NOMO-1 treated with DMSO at 0.1 percent for 48 hours (cell line): Measurements from ENCODE around the gene STAG1.
"Not testable (repeated sequence)": the region's sequence is repeated elsewhere in the genome, so short reads cannot be mapped to it uniquely, and the experiment has no call there.

Experiments
- DNase-seq: peaks from one replicate; lab custom pipeline; 2025; ENCODE audit not compliant: unreplicated experiment; lab: John Stamatoyannopoulos, UW

STAG1 gene

DNA sequence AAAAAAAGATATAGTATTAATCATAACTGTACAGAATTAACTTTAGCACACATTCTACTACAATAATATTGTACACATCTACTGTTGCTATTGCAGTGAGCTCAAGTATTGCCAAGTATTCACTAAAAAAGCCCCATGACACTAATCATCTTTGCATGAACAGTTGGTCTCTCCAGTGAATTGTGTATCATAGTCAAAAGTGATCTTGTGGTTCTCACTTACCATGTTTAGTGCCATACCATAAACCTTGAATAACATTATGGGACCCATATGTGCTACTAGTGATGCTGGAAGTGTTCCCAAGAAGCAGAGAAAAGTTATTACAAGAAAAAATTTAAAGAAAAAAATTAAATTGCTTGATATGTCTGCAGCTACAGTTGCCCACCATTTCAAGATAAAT lies 324.9 kb downstream of the STAG1 start:
- no peak for DNase-seq

- DNase-seq = peak; percentile 6
Measured at GRCh38 chr3:136414476-136414875, 337.7 kb downstream of the STAG1 start.

DNA sequence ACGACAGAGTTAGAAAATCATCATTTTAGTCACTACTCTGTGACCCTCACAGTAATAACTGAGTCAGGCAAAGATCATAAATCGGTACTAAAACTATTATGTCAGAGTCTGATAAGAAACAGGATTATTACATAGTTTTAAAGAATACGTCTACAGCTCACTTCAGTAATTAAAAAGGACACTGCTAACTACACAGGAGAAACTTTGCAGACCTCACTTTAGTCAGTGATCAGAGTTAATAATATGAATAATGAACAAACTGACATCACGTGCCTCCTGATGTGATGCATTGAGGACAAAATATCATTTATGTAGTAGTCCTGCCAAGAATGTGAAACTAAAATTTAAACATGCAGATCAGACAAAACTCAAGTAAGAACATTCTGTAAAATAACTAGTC lies 339.9 kb downstream of the STAG1 start:
- DNase-seq = no peak

DNA sequence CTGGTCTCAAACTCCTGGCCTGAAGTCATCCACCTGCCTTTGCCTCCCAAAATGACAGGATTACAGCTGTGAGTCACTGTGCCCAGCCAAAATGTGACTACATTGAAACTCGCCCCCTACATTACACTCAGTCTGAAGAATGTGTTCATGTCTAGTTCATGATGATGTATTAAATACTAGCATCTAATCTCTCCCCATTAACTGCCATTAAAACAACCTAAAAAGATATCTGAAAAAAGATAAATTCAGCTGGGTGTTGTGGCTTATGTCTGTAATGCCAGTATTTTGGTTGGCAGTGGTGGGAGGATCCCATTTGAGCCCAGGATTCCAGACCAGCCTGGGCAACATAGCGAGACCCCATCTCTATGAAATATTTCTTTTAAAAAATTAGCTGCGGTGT lies 342.6 kb downstream of the STAG1 start:
- no peak for DNase-seq

- DNase-seq = no peak
Measured at GRCh38 chr3:136404056-136404455, 348.1 kb downstream of the STAG1 start.

DNA sequence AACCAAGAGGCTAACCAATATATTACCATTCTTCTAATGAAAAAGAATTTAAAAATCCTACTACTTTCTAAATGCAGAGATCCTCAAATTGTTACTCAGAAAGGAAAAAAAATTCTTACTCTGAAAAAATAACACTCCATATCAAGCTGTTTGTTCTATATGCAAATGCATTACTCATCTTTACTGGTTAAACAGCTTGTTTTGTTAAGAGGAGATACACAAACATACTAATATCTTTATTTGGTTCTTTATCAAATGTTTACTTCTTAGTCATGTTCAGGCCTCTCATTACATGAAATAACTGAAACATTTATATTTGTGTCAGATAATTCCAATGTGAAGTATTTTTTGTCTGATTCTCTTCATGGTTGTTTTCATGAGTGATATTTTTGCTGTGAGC lies 355.3 kb downstream of the STAG1 start:
- DNase-seq = no peak

- DNase-seq = no peak
Measured at GRCh38 chr3:136390574-136390973, 361.6 kb downstream of the STAG1 start.

DNA sequence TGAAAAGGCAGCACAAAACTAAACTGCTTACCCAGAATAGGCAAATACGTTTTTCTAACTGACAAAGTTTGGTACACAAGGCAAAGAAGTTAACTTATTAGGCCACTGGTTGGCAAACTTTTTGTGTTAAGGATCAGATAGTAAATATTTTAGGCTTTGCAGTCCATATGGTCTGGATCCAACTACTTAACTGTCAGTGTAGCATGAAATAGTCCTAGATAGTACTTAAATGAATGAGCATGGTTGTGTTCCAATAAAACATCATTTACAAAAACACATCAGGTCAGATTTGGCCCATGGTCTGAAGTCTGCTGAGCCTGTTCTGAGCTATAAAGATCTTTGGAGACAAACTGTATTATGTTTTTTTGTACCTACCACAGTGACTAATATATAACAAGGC lies 365.1 kb downstream of the STAG1 start:
- no peak for DNase-seq

GRCh38 chr3:136385457-136385856 lies 366.7 kb downstream of the STAG1 start:
- no peak for DNase-seq

DNA sequence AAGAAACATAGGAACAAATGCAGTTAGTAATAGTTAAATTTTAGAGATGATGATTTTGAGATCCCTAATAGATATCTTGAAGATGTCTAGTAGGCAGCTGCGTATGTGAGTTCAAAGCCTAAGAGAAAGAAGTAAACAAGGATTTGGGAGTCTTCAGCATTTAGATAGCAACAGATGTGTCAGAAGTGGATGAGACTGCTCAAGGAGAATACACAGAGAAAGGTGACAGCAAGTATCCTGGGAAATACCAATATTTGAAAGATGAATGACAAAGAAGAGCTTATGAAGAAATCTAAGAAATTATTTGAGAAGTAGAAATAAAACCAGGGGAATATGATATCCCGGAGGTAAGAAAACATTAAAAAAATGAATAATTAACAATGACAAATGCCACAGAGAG lies 371.1 kb downstream of the STAG1 start:
- DNase-seq = no peak

DNA sequence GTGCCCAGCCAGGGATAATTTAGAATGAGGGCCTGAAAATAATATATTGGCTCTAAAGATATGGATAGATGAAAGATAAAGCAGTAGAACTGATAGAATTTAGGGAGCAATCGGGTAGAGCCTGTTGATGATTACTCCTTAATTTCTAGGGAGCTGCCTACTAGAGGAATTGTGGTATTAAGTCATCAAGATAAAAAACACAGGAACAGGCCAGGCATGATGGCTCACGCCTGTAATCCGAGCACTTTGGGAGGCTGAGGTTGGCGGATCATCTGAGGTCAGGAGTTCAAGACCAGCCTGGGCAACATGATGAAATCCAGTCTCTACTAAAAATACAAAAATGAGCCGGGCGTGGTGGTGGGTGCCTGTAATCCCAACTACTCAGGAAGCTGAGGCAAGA lies 371.6 kb downstream of the STAG1 start:
- no peak for DNase-seq

- no peak for DNase-seq
Measured at GRCh38 chr3:136378011-136378410, 374.2 kb downstream of the STAG1 start.

- DNase-seq = no peak
Measured at GRCh38 chr3:136377508-136377907, 374.7 kb downstream of the STAG1 start.

- DNase-seq = not testable (repeated sequence)
Measured at GRCh38 chr3:136375800-136376199, 376.4 kb downstream of the STAG1 start.

DNA sequence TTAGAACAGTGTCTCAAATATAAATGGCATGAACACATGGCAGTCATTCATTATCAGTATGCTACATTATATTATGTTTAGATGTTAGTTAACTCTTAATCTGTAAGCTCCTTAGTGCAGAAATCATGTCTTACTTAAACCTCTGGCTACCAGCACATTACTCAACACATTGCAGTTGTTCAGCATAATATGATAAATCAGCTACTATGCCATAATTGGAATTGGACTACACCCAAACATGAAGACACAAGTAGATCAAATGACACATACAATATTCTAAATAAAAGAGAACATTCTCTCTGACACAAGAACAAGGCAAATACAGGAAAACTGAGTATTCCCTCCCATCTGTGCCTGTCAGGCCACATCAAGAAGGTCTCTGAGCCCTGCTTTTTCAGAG lies 385.9 kb downstream of the STAG1 start:
- no peak for DNase-seq

- DNase-seq = no peak
Measured at GRCh38 chr3:136353461-136353860, 398.7 kb downstream of the STAG1 start.

GRCh38 chr3:136351905-136352304 lies 400.3 kb downstream of the STAG1 start:
- DNase-seq = no peak

DNA sequence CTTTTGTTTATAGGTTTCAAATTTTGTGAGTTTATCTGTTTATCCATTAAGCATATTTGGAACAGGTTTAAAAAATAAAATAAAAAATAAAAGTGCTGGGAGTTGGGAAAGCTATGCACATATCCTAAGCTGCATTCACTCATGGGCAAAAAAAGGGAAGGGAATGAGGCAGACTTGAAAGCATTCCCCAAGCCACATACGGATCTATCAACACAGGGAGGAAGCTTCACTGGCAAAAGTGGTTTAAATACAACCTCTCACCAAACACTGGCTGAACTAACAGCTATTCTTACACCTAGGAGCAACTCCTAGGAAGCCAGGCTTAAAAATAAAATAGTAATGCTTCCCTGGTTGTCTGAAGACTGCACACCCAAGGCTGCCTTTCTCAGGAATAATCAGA lies 400.8 kb downstream of the STAG1 start:
- no peak for DNase-seq

DNA sequence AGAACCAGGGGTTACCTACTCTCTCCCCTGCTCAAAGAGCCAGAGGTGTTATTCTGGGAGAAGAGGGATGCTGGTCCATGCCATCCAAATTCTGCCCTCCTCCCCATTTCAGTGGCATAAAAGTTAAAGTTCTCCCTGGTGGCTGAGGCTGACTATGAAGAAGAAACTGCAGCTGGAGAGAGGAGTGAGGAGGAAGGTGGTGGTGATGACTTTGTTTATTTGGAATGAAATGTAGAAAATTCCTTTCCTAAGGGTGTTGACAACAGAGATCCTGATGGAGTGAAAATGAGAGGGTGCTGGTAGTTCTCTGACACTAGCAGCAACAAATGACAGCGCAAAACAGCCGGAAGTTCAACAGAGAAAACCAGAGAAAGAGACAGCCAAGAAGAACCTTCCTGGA lies 401.6 kb downstream of the STAG1 start:
- DNase-seq = no peak

DNA sequence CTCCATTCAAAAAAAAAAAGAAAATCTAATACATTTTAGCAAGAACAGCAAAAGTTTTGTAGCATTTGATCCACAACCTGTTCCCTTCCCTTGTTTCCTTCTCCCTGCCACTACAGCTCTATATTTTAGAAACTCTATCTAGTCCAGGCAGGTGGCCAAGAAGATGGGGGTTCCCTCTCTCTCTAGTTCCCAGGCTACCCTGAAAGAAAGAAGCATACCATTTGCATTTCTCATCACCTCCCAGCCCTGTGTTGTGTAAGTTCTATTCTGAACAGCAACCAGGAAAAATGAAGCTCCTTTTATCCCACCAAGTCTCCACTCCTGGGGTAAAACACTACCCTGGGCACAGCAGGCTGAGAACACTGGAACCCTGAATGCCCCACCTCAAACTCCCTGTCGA lies 402.0 kb downstream of the STAG1 start:
- DNase-seq = no peak

- no peak for DNase-seq
Measured at GRCh38 chr3:136346486-136346885, 405.7 kb downstream of the STAG1 start.

DNA sequence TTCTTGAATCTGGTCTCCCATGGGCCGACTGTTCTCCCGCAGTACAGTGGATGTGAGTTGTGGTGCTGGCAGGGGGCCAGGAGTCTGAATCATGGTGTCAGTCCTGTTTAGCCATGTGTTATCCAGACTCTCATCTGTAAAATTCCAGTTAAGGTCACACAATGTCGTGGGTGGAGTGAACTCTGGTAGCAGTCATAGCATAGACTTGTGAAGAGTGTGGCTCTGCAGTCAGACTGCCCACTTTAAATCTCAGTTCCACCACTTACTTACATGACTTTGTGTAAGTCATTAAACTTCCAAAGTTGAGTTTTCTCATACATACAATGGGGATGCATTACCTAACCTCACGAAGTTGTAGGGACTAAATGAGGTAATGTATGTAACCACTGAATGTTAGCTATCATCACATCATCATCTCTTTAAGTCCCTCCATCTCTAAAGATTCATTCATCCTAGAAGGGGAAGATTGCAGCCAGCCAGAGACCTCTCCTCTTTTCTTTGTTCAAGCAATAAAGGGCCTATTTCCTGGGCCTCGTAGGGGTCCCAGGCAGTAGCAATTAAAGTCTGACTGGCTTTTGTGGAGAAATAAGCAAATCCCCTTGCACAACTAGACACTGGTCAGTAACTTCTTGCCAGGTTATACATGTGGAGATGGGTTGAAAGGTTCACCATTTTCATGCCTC lies 408.2 kb downstream of the STAG1 start:
- DNase-seq = no peak

DNA sequence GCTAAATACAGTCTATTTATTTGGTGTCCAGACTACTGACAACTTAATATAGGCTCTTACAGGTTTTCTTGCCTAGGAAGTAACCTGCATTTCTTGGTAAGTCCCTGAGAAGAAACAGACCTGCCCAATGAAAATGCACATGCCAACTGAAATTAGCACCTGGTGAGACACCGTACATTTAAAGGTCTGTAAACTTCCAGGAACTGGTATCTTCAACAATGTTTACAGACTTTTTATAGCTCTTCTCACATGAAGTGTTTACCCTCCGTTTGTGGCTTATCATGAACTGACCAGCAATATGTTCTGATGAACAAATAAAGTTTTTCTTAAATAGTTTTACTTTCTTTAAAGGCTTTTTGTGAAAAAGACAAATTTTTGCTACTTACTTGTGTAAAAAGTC lies 408.7 kb downstream of the STAG1 start:
- no peak for DNase-seq
